ENCODE data around the gene TLR7. TPM values are rescaled to one million over a fixed set of nuclear protein-coding genes. Genes with fewer than 3 reads are reported as not detected.

The TLR7 gene
- not detected in 2 replicates for total RNA-seq

DNA sequence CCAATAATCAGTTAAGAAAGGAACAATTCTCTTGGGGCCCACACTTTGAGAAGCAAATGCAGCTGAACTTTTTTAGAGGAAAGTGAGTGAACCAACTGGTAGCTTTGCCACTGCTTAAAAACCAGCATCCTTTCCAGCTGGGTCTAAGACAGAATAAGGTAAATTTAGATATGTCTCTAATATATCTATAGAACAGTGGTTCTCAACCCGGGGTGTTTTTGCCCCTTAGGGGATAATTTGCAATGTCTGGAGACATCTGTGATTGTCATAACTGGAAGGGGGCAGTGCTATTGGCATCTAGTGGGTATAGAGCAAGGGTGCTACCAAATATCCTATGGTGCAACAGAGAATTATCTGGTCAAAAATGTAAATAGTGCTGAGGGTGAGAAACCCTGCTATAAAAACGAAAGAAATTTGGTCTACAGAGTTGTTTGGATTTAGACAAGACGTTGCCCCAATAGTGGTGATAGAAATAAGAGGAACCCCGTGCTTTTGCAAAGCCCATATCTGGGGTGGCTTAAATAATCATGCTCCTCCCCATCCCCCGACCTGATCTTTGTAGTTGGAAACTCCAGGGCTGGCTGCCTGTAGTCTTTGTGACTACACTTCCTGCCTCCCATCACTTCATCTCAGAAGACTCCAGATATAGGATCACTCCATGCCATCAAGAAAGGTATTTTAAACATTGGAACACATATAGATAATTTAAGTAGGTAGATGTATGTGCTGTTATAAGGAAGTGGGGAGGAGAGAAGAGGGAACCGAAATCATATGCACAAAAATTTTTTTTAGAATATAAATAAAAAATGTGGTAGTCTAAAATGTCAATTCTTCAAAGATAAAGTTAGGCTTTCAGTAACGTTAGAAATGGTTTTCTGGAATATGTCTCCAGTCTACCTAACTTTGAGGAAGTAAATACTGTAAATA lies at the start of gene TLR7:
Gene TLR7, plus strand, starts transcription at position 622 of the 927 bp plus-strand sequence. CDS start 507 bp downstream, outside the sequence.
- DNase-seq (ENCODE audit: low read depth) = no peak

DNA sequence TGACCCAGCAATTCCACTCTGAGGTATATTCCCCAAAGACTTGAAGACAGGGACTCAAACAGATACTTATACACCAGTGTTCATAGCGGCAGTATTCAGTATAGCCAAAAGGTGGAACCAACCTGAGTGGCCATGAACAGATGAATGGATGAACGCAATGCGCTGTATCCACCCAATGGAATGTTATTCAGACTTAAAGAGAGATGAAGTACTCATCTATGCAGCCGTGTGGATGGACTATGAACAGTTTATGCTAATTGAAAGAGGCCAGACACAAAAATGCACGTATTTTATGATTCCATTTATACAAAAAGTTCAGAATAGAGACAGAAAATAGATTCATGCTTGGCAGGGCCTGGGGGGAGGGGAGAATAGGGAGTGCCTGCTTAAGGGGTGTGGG lies 49.3 kb upstream of the TLR7 start:
- no peak for DNase-seq (ENCODE audit: low read depth)

DNA sequence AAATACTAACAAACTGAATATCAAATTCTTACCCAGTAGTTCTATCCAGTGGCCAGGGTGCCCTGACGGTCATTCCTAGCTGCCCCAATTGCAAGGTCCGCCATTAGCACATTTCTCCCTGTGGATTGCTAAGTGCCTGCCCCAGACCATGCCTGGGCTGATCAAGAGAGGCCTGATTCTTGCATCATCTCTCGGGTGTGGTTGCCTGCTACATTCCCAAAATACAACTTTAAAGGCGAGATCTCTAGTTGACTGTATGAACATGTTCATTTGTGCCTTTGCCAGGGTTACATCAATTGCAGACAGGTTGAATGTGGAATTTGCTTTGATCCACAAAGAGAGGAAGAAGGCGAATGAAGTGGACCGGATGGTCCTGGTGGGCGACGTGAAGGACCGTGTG lies 47.6 kb upstream of the TLR7 start:
- DNase-seq (ENCODE audit: low read depth) = no peak

DNA sequence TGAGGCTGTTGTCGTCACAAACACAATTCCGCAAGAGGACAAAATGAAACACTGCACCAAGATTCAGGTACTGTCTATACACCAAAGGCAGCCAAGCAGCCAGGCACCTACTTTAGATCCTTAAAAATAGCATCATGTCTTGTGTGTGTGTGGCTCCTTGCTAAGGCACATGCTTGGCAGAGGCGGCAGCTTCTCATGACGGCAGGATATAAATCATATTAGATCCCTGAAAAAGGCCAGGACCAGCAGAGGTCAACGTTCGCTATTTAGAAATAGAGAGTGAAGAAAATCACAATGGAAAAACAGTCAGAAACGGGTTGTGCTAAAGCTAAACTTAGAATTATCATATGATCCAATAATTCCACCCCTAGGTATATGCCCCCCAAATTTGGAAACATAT lies 46.1 kb upstream of the TLR7 start:
- no peak for DNase-seq (ENCODE audit: low read depth)

DNA sequence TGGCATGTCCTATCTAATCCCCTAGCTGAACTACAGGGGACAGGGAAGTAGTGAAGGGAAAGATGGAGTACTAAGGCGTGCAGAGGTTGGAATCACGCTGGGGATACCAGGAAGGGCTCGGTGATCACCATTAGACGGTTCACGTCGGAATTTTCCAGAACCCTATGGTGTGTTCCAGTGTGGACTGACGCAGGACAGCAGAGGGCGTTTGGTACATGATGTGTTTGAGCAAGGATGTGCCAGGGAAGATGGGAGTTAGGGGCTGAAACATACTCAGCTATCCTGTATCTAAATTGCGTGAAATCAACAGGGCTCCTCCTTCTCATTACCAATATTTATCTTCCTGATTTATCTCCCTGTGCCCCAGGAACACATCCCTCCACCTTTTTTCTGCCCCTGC lies 41.9 kb upstream of the TLR7 start:
- no peak for DNase-seq (ENCODE audit: low read depth)

DNA sequence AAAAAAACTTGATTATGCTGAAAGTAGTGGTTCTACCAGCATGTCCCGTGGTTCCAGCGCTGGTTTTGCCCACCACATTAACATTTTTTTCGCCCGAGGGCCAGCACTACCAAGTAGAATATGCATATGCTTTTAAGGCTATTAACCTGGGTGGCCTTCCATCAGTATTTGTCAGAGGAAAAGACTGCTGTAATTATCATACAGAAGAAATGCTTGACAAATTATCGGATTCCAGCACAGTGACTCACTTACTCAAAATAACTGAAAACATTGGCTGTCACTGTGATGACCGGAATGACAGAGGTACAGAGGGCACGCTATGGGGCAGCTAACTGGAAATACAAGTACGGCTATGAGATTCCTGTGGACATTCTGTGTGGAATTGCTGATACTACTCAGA lies 41.1 kb upstream of the TLR7 start:
- DNase-seq (ENCODE audit: low read depth) = peak; percentile 91

DNA sequence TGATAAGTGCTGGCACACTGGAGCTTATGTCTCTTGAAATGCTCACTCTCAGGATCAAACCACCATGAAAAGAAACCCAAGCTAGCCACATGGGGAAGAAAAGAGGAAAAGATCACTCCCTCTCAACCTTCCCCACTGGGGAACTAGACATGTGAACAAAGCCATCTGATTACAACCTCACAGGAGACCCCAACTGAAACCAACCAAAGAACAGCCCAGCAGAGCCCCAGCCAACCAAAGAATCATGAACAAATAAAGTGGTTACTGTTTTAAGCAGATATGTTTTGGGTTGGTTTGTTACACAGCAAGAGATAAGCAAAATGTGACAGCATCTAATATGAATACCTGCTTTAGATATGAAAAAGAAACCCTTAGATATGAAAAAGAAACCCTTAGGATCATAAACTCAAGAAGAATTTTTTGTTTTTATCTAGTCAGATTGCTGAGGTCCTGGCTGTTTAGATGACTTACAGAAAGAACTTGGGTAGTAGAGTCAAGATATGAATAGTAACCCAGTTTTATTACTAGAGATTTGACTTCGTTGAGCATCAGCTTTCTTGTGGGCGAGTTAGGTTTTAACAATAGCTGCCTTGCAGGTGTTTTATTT lies 23.7 kb upstream of the TLR7 start:
- no peak for DNase-seq (ENCODE audit: low read depth)

DNA sequence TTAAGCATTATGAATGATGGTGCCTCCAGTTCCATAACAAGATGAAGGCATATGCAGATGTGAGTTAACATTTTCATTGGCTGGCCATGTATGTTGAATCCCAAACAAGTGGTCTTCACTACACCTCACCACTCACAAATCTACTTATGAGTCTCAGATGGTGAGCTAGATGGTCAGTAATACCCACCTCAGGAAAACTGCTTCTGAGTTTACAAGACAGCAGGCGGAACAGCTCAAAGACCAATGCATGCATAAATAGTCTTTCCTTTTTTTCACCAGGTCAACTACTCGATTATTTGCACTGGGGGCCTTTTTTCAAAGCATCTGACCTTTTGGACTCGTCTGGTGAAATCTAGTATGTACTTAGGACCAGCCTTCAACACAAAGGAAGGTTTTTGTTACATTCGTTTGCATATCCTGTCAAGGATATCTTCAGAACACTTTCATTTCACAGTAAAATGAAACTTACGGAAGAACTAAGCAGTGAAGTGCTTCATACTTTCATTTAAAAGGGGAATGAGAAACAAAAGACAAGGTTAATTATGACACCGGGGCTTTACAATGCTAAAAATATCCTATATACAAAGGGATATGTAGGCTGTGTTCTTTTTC lies 23.1 kb upstream of the TLR7 start:
- no peak for DNase-seq (ENCODE audit: low read depth)

DNA sequence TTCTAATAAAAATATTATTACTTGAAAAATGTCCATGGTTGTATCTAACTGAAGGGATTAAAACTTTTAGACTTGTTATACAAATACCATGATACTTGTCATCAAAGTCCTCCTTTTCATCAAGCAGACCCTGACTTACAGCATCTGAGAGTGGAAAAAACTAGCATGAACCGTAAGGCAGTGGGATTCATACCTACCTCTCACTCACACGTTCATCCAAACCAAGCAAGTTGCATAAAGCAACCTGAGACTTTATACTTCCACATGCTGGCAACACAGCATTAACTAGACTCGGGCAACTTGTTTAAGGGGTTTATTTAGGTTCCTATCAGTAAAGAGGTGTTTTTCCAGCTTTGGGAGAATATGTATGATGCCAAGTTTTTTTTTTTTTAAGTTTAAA lies 22.6 kb upstream of the TLR7 start:
- DNase-seq (ENCODE audit: low read depth) = no peak

DNA sequence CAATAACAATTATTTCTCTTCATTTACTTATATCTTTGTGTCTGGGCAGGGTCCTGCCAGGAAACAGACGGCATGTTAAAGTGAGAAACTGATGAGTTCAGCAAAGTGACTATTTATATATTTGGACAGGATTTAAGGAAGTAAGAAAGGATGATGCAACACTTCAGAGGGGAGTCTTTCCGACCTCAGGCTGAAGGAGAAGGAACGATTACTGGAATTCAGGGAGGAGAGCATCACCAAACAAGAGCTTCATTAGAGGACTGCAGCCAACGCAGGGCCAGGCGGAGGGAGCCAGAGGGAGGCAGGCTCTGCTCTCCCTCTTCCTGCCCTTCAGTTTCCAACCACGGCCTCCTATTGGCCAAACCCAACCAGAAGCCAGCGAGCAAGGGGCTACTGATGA lies 1.5 kb upstream of the TLR7 start:
- no peak for DNase-seq (ENCODE audit: low read depth)

DNA sequence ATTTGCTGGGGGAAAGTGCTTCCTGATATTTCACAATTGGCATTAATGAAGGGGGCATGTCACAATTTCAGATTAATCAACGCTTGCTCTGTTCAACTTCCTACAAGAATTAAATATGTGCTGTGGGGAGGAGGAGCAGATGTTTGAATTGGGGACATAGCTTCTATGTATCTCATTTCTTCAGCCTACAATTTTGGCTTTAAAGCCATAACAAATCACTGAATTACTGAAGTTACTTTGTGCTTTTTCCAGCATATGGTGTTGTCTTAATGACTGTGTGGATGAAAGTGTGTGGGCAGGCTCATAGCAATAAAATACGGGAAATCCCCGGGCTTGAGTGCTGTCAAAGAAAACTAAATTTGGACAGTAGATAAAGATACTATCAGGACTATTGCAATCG lies 813 bp downstream of the TLR7 start:
- no peak for DNase-seq (ENCODE audit: low read depth)

DNA sequence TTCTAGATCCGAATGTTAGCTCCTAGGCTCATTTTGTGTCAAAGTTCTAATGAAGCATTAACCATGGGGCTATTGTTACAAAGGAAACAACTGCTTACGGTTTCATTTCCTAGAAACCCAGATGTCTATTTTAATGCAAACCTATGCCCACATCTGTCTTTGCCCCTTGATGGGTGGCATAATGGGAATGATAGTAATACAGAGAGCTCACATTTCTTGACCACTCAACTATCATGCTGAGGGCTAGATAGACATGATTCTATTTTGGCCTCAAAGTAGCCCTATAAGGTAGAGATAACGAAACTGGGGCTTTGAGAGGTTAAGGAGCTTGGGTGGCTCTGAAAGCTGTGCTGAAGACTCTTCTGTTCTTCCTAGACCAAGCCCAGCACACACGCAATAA lies 1.9 kb downstream of the TLR7 start:
- DNase-seq (ENCODE audit: low read depth) = no peak

DNA sequence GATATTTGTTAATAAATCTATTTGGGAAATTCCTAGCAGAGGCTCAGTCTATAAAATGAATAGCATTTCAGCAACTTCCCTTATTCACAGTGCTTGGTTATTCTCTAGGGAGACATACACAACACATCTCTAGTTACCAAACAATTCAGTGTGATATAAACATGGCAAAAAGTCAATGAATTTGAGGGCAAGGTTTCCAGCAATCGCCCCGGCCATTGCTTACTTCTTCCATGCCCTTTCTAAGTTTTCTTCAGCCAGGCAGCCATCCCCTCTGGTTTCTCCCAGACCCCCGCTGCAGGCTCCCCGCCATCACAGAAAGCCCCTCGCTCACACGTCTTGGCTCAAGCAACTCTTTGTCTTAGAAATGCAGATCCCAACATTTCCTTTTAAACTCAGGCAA lies 4.4 kb downstream of the TLR7 start:
- no peak for DNase-seq (ENCODE audit: low read depth)

DNA sequence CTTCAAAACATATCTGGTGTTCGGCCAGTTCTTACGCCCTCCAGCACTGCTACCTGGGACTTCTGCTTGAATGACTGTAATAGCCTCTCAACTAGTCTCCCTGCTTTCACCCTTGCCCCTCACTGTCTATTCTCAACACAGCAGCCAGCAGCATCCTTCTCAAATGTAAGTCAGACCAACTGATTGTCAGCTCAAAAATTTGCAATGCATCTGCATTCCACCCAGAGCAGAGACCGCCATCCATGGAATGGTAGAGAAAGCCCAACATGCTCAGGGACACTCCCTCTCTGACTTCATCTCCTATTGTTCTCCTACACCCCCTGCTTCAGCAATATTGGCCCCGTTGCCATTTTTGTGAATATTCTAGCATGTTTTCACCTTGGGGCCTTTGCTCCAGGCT lies 5.9 kb downstream of the TLR7 start:
- DNase-seq (ENCODE audit: low read depth) = no peak

DNA sequence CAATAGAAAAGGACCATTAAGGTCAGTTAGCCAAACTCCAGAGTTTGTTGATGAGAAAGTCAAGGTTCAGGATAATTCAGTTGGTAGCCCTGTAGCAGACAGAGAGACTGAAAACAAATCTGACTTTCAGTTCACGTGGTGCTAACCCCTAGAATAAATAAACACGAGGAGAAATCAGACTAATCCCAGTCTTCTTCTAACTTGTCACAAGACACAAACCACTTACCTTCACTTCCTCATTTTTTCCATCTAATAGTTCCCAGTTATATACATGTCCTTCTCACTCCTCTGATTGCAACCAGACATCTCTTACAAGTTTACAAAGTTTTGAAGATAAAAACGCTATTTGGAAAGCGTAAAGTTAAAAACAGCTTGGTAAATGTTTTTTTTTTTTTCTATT lies 7.7 kb downstream of the TLR7 start:
- DNase-seq (ENCODE audit: low read depth) = no peak

DNA sequence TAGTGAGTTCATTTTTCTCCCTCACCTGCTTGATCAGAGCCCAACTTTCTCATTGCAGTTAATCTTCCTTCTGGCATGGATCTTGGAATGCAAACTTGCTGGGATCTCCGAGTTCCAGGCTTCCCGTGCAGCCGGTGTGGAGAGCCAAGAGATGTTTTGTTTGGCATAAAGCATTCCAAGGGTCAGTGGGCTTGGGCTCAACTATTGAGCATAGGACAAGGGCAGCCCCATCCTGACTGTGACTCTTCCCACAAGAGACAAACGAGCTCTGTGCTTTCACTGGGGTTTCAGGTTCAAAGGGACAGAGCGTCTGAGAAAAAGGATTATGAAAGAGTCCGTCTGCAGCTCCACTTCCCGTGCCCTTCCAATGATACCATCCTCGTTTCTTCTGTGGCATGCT lies 10.5 kb downstream of the TLR7 start:
- DNase-seq (ENCODE audit: low read depth) = no peak

DNA sequence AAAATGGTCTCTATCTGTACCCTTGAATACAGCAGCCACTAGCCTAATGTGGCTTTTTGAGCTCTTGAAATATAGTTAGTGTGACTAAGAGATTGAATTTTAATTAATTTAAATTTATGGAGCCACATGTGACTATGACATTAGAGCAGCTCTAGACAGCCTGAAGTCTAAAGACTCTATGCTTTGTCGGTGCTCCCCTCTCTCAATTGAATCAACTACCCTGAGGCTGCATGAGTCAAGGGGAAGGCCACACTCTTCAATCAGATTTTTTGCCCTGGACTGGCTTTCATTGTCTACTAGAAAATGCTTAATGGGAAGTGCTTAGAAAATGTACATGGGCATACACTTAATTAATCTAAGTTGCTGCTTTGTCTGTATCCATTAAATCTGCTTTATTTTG lies 11.7 kb downstream of the TLR7 start:
- peak; percentile 50 for DNase-seq (ENCODE audit: low read depth)

DNA sequence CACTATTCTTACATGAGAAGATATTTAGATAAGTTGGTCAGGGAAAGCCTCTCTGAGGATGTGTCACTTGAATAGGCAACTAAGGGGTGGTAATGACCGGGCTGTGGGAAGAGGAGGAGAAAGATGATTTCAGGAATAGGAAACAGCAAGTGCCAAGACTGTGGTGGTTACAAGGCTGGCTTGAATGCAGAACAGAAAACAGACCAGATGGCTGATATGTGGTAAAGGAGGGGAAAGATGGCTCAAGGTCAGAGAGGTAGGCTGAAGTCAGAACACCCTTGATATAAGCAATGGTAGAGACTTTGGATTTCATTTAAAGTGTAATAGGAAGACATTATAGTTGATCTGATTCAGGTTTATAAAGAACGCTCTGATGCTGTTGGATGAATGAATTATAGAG lies 15.0 kb downstream of the TLR7 start:
- no peak for DNase-seq (ENCODE audit: low read depth)

DNA sequence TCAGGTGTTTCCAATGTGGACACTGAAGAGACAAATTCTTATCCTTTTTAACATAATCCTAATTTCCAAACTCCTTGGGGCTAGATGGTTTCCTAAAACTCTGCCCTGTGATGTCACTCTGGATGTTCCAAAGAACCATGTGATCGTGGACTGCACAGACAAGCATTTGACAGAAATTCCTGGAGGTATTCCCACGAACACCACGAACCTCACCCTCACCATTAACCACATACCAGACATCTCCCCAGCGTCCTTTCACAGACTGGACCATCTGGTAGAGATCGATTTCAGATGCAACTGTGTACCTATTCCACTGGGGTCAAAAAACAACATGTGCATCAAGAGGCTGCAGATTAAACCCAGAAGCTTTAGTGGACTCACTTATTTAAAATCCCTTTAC lies 18.6 kb downstream of the TLR7 start:
- no peak for DNase-seq (ENCODE audit: low read depth)

DNA sequence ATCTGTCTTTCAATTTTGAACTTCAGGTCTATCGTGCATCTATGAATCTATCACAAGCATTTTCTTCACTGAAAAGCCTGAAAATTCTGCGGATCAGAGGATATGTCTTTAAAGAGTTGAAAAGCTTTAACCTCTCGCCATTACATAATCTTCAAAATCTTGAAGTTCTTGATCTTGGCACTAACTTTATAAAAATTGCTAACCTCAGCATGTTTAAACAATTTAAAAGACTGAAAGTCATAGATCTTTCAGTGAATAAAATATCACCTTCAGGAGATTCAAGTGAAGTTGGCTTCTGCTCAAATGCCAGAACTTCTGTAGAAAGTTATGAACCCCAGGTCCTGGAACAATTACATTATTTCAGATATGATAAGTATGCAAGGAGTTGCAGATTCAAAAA lies 19.7 kb downstream of the TLR7 start:
- DNase-seq (ENCODE audit: low read depth) = no peak

DNA sequence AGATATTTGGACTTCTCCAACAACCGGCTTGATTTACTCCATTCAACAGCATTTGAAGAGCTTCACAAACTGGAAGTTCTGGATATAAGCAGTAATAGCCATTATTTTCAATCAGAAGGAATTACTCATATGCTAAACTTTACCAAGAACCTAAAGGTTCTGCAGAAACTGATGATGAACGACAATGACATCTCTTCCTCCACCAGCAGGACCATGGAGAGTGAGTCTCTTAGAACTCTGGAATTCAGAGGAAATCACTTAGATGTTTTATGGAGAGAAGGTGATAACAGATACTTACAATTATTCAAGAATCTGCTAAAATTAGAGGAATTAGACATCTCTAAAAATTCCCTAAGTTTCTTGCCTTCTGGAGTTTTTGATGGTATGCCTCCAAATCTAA lies 20.3 kb downstream of the TLR7 start:
- no peak for DNase-seq (ENCODE audit: low read depth)

DNA sequence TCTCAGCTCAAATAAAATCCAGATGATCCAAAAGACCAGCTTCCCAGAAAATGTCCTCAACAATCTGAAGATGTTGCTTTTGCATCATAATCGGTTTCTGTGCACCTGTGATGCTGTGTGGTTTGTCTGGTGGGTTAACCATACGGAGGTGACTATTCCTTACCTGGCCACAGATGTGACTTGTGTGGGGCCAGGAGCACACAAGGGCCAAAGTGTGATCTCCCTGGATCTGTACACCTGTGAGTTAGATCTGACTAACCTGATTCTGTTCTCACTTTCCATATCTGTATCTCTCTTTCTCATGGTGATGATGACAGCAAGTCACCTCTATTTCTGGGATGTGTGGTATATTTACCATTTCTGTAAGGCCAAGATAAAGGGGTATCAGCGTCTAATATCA lies 20.9 kb downstream of the TLR7 start:
- DNase-seq (ENCODE audit: low read depth) = no peak

DNA sequence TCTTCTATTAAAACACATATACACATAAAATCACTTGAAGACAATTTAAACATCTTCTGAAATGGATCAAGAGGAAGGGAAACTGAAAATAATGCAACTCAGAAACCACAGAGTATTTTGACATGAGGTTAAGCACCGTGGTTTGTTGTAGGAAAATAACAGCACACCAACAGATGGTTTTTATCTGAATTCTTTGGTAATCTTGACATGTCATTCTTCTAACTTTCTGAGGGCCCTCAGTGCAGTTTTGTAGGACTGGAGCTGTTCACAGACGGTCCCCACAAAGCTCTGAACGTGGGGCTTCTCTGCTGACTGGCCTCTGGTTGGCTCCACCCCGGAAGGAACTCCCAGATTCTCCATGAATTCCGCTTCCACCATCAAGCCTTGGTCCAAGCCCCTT lies 23.6 kb downstream of the TLR7 start:
- no peak for DNase-seq (ENCODE audit: low read depth)
